ENCODE results near the gene PRKRIP1.
"Not testable (repeated sequence)": the region's sequence is repeated elsewhere in the genome, so short reads cannot be mapped to it uniquely, and the experiment has no call there.

PRKRIP1 gene

DNA sequence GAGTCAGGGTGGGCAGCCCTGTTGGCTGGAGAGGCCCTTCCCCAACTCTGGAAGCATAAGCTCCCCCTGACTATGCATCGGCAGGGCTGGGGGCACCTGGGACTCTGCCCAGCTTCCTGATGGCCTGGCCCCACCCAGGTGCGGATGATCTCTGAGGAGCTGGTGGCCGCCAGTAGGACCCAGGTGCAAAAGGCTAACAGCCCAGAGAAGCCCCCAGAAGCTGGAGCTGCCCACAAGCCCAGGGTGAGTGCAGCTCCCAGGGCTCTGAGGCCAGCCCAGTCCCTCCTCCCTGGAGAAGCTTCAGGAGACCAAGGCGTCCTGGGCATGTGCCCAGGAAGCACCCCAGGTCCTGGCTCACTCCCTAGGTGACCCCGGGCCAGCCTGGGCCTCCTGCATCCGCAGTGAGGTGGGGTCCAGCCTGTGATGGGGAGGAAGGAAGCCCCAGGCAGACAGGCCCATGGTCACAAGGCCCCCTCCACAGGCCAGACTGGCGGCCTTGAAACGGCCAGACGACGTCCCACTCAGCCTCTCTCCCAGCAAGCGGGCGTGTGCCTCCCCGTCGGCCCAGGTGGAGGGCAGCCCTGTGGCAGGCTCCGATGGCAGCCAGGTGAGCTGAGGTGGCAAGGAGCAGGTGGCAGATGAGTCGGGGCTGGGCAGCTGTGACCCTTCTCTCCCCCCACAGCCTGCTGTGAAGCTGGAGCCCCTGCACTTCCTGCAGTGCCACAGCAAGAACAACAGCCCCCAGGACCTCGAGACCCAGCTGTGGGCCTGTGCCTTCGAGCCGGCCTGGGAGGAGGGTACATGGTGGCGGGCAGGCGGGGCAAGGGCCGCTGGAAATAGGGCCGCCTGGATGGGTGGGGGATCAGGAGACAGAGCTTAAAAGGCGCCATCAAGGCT lies 71.7 kb downstream of the PRKRIP1 start:
- TF ChIP-seq POLR2A (IDR thresholded peaks at IDR 0.05; ENCODE audit: low read depth, low read length) (no peak), TAF1 (IDR thresholded peaks at IDR 0.05; ENCODE audit: borderline replicate concordance, low read depth, low read length) (no peak), POLR2AphosphoS5 (IDR thresholded peaks at IDR 0.05; ENCODE audit: low read depth, low read length) (no peak)
- no peak for DNase-seq (ENCODE audit: insufficient read length)
- FAIRE-seq: no peak

DNA sequence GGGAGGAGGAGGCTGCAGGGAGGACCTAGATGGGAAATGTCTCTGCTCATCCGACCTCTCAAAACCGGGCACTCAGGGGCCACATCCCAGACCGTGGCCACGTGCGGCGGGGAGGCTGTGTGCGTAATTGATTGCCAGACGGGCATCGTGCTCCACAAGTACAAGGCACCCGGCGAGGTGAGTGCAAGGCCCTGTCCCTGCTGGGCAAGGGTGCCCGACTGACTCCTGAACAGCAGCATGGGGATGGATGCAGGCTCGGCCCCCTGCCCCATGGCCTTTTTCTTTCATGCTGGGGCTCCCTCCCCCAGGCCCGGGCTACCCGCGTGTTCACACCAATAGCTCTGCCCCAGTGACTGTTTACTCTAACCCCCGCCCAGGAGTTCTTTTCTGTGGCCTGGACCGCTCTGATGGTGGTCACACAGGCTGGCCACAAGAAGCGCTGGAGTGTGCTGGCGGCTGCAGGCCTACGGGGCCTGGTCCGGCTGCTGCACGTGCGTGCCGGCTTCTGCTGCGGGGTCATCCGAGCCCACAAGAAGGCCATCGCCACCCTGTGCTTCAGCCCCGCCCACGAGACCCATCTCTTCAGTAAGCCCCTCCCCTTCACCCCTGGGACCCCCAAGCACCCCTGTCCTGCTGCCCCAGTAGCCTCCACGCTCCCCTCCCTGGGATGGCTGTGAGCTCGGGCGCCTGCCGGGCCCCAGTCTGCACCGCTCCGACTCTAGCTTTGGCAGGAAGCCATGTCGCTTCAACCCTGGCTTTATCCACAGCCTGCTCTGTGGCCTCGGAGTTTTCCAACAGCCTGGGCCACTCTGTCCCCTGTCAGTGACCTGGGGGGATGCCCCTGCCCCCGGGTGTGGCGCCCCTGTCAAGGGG lies 72.6 kb downstream of the PRKRIP1 start:
- TF ChIP-seq POLR2A (IDR thresholded peaks at IDR 0.05; ENCODE audit: low read depth, low read length) (no peak), TAF1 (IDR thresholded peaks at IDR 0.05; ENCODE audit: borderline replicate concordance, low read depth, low read length) (no peak), POLR2AphosphoS5 (IDR thresholded peaks at IDR 0.05; ENCODE audit: low read depth, low read length) (no peak)
- no peak for FAIRE-seq
- no peak for DNase-seq (ENCODE audit: insufficient read length)

DNA sequence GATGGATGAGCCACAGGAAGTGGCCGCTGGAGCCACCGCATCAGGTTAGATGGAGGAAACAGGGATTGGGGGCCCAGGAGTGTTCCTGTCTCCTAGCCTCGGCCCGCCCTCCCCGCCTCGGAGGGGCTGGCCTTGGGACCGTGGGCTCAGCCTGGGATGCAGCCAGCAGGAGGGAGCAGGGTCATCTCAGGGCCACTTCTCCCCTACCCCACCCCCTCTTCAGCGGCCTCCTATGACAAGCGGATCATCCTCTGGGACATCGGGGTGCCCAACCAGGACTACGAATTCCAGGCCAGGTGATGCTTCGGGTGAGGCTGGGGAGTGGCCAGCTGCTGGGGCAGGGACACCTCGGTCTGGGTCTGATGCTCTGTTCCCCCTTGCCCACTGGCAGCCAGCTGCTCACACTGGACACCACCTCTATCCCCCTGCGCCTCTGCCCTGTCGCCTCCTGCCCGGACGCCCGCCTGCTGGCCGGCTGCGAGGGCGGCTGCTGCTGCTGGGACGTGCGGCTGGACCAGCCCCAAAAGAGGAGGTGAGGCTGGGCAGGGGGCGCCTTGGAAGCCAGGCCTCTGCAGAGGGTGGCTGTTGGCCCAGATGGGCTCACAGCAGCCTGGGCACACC lies 73.3 kb downstream of the PRKRIP1 start:
- TF ChIP-seq POLR2A (IDR thresholded peaks at IDR 0.05; ENCODE audit: low read depth, low read length): no peak
- TF ChIP-seq POLR2AphosphoS5 (IDR thresholded peaks at IDR 0.05; ENCODE audit: low read depth, low read length): no peak
- TF ChIP-seq TAF1 (IDR thresholded peaks at IDR 0.05; ENCODE audit: borderline replicate concordance, low read depth, low read length): no peak
- DNase-seq (ENCODE audit: insufficient read length) (no peak), FAIRE-seq (no peak)

DNA sequence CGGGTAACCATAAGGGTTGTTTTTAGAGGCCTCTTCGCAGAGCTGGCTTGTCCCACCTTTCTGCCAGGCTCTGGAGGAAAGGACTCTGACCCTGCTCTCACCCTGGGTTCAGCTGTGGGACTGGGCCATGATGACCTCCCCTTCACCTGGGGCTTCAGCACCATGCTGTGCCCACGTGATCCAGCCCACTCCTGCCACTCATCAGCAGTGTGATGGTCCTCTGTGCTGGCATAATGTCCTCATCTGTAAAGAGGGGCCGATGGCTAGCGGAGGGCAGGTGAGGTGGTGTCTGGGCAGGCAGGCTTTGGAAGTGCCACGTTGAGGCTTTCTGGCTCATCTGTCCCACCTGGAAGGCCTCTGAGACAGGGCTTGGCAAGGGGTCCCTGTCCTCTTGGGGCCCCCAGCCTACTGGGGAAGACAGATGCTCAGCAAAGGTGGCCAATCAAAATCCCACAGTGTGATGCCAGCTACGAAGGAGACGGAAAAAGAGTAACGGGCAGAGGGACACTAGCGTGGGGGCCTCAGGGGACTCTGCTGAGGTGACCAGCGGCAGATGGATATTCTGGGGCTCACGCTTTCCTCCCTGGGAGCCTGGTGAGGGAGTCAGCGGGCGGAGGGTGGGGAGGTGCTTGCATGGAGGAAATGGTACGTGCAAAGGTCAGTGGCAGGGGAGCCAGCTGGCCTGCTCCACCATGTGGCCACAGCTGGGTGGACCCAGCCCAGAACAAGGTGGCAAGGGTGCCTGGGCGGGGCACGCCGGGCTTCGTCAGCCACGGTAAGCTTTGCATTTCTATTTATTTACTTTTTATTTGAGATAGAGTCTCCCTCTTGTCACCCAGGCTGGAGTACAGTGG lies 74.0 kb downstream of the PRKRIP1 start:
- DNase-seq (ENCODE audit: insufficient read length) (no peak), FAIRE-seq (no peak)
- no peak for TF ChIP-seq TAF1 (IDR thresholded peaks at IDR 0.05; ENCODE audit: borderline replicate concordance, low read depth, low read length)
- no peak for TF ChIP-seq POLR2A (IDR thresholded peaks at IDR 0.05; ENCODE audit: low read depth, low read length)
- no peak for TF ChIP-seq POLR2AphosphoS5 (IDR thresholded peaks at IDR 0.05; ENCODE audit: low read depth, low read length)

DNA sequence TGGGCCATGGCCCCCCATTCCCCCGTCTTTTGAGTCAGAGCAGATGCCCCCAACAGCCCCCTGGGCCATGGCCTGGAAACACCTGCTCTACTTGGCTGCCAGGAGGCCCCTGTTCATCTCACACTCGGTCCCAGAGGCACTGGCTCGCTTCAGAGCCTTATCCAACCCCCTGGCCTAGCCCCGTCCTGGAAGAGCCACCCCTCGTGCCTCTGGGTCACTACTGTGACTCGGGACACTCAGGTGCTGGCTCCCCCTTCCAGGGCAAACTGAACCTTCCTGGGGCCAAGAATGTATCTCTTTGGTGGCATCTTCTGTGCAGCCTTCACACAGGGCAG lies 75.6 kb downstream of the PRKRIP1 start:
- TF ChIP-seq TAF1 (IDR thresholded peaks at IDR 0.05; ENCODE audit: borderline replicate concordance, low read depth, low read length) (no peak), POLR2AphosphoS5 (IDR thresholded peaks at IDR 0.05; ENCODE audit: low read depth, low read length) (0 out of 2 replicates have a peak, but pooled peaks have one; percentile 35)
- FAIRE-seq: no peak

DNA sequence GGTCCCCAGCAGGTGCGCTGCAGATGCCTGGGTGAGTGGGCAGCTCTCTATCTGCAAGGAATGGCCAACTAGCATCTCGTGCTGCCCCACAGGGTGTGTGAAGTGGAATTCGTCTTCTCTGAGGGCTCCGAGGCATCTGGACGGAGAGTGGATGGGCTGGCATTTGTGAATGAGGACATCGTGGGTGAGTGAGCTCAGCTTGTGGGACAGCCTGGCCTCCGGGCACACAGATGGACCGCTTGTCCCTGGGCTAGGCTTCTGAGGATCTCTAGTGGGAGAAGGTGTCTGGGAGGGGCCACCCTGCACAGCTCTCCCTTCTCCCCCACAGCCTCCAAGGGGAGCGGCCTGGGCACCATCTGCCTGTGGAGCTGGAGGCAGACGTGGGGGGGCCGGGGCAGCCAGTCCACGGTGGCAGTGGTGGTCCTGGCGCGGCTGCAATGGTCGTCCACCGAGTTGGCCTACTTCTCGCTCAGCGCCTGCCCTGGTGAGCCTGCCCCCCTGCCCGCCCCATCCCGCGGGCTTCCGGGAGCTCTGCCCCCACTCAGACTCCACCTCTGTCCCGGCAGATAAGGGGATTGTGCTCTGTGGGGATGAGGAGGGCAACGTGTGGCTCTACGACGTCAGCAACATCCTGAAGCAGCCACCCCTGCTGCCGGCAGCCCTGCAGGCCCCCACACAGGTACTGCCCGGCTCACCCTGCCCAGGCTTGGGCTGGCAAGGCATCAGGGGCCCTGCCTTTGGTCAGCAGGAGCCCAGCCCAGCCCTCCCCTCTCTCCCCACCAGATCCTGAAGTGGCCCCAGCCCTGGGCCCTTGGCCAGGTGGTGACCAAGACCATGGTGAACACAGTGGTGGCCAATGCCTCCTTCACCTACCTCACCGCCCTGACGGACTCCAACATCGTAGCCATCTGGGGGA lies 76.2 kb downstream of the PRKRIP1 start:
- no peak for FAIRE-seq
- TF ChIP-seq TAF1 (IDR thresholded peaks at IDR 0.05; ENCODE audit: borderline replicate concordance, low read depth, low read length) (no peak), POLR2AphosphoS5 (IDR thresholded peaks at IDR 0.05; ENCODE audit: low read depth, low read length) (no peak; the same call in 1 of the 2 replicates), POLR2A (IDR thresholded peaks at IDR 0.05; ENCODE audit: low read depth, low read length) (no peak)
- DNase-seq (ENCODE audit: insufficient read length): no peak

More for the DNA sequence above, 75.6 kb downstream of the PRKRIP1 start:
- DNase-seq (ENCODE audit: insufficient read length): no peak

DNA sequence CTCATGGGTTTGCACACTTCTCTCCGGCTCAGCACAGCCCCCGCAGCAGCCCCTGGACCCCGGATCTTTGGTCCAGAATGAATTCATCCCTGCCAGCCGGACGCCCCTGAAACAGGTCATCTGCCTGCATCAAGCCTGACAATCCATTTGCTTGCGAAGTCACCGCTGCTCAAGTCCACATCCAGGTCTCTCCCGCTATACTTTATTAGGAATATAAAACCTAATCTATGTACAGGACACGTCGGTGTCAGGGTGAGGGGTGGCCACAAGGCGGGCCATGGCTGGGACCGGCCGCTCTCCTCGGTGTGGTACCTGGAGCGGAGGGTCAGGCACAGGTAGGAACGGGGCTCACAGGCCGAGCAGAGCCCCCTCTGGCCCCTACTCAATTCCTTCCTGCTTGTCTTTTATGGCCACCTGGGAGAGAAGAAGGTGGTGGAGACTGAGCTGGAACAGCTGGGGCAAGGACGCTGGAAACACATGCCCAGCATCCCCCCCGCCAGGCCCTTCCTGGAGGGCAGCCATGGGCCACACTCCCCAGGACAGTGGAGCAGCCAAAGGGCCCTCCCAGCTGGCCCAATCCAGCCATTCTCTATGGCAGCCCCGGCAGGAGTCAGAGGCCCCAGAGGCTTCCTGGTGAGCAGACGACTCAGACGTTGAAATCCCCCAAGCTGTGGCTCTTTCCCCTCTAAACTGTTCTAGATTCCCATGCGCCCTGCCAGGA lies 77.3 kb downstream of the PRKRIP1 start:
- TF ChIP-seq POLR2A (IDR thresholded peaks at IDR 0.05; ENCODE audit: low read depth, low read length) (no peak), POLR2AphosphoS5 (IDR thresholded peaks at IDR 0.05; ENCODE audit: low read depth, low read length) (no peak), TAF1 (IDR thresholded peaks at IDR 0.05; ENCODE audit: borderline replicate concordance, low read depth, low read length) (no peak)
- FAIRE-seq (no peak), DNase-seq (ENCODE audit: insufficient read length) (no peak)

DNA sequence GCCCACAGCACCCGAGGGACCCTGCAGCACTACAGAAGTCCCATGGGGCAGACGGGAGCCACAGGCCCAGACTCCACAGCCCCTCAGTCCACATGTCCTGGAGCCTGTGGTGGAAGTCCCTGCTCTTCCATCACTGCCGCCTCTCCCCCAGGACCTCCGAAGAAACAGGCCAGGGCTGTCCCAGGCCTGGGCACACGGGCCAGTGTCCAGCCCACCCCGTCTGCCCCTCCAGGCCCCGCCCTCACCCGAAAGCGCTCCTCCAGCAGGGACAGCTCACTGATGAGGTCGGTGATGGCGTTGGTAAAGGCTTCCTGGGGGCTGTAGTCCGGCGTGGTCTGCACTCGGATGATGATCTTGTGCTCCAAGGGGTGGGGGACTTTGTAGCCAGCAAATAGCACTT lies 78.0 kb downstream of the PRKRIP1 start:
- FAIRE-seq; DNase-seq (ENCODE audit: insufficient read length): not testable (repeated sequence)

DNA sequence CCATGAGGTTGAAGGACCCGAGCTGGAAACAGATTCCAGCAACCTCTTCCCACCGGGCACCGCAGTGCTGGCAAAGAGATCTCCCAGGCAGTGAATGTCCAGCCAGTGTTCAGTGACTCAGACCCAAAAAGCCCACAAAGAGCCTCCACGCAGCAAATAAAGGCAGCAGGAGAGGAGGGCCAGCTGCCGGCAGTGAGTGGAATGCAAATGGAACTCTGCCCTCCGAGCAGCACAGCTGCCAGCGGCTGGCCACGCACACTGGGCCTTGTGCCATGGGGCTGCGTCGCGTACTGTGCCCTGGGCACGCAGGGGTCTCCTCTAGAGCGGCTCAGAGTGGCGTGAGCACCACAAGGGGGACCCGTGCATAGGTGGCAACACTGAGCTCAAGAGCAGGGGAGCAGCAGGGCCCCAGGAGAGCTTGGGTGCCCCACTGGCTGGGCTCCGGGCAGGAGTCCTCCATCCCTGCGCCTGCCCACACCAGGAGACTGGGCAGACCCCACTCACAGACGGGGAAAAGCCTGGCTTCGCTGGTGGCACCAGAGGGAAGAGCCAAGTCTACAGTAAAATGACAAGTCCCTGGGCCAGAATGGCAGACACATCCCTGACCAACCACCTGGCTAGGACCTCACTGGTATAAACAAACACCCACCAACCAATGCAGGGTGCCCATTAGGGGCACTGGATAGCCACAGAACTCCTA lies 78.7 kb downstream of the PRKRIP1 start:
- FAIRE-seq; DNase-seq (ENCODE audit: insufficient read length): not testable (repeated sequence)

Measured in GM12892 (cell line).